HG02938 (cell line): ENCODE measurements around the gene TAL1.

Source experiments
- ATAC-seq: cut with Tn5 transposase; IDR thresholded peaks from one replicate; pipeline ENCODE4 v1.9.1; 2021; ENCODE audit warnings: mild to moderate bottlenecking, moderate library complexity; ENCODE audit not compliant: unreplicated experiment

TAL1 gene

GRCh38 chr1:47229886-47230691 lies 1.9 kb downstream of the TAL1 start:
- ATAC-seq, result no peak

- ATAC-seq, result no peak
These were observed 2.8 kb downstream of the TAL1 start for GRCh38 chr1:47229031-47229885.

- no peak for ATAC-seq
These were observed 3.4 kb downstream of the TAL1 start for GRCh38 chr1:47228644-47229030.

- no peak for ATAC-seq
These were observed 4.4 kb downstream of the TAL1 start for GRCh38 chr1:47227341-47228232.

GRCh38 chr1:47226839-47227215 lies 5.2 kb downstream of the TAL1 start:
- no peak for ATAC-seq

GRCh38 chr1:47226121-47226838 lies 5.7 kb downstream of the TAL1 start:
- no peak for ATAC-seq

- ATAC-seq, result no peak
These were observed 6.5 kb downstream of the TAL1 start for GRCh38 chr1:47225430-47226100.

GRCh38 chr1:47224676-47225399 lies 7.2 kb downstream of the TAL1 start:
- ATAC-seq, result no peak

- no peak for ATAC-seq
These were observed 7.9 kb downstream of the TAL1 start for GRCh38 chr1:47223921-47224675.

GRCh38 chr1:47223174-47223920 lies 8.7 kb downstream of the TAL1 start:
- no peak for ATAC-seq

- no peak for ATAC-seq
These were observed 9.5 kb downstream of the TAL1 start for GRCh38 chr1:47222476-47222875.

GRCh38 chr1:47219590-47220220 lies 12.3 kb downstream of the TAL1 start:
- no peak for ATAC-seq

GRCh38 chr1:47219001-47219400 lies 13.0 kb downstream of the TAL1 start:
- ATAC-seq, result no peak

GRCh38 chr1:47216278-47217059 lies 15.6 kb downstream of the TAL1 start:
- no peak for ATAC-seq

GRCh38 chr1:47215713-47216112 lies 16.3 kb downstream of the TAL1 start:
- no peak for ATAC-seq

GRCh38 chr1:47214549-47214948 lies 17.5 kb downstream of the TAL1 start:
- ATAC-seq, result no peak
